Measurements from ENCODE around the gene HCAR3.
A peak's percentile ranks its signal among the peaks of the same experiment; 100 is the strongest.

The HCAR3 gene

GRCh38 chr12:122668268-122668667, 48.3 kb downstream of the HCAR3 start:
- DNase-seq (ENCODE audit: low spot score), result peak; percentile 14

- DNase-seq (ENCODE audit: low spot score), result no peak
Measured at GRCh38 chr12:122665759-122666158, 50.9 kb downstream of the HCAR3 start.

GRCh38 chr12:122665349-122665748, 51.3 kb downstream of the HCAR3 start:
- DNase-seq (ENCODE audit: low spot score), result no peak

Data from NAMALWA (cell line).